ENCODE data around the gene MORC3. TPM values are rescaled to one million over a fixed set of nuclear protein-coding genes. Genes with fewer than 3 reads are reported as not detected.

MORC3 gene
- total and polyA plus RNA-seq, 10 donors, result 14.8 to 57.6 (median 51.0) TPM

GRCh38 chr21:36412916-36413315 is 92.9 kb downstream of the MORC3 start:
- Histone ChIP-seq H3K27ac (no peak overlapping the region), H3K27me3 (replicated peaks in 1 of 7) (no peaks in the 10 kb centered on the region), H3K36me3 (peaks cover 0 to 75% (median 16%) of the 10 kb centered on the region in 6 donors), H3K4me3 (no peak overlapping the region), H3K4me1 (no peaks in the 10 kb centered on the region), H3K9me3 (no peaks in the 10 kb centered on the region)
- TF ChIP-seq POLR2AphosphoS5 (IDR thresholded peaks at IDR 0.05), result no peak
- TF ChIP-seq POLR2A (IDR thresholded peaks at IDR 0.05), result no peak
- no peak for TF ChIP-seq CTCF (IDR thresholded peaks at IDR 0.05 in 8 of 11, conservative IDR thresholded peaks at IDR 0.05 in 3 of 11)
- DNase-seq, result no peak
- 94 to 97% (median 97%) methylated on average over 10 to 11 of the region's 11 CpGs for WGBS, 5 donors
- intact Hi-C loops (cut with DNase I; ENCODE audit: low total_unique reads), result no loop called here

- H3K27ac ChIP-seq, result no peak overlapping the region
- no peak overlapping the region for H3K4me3 ChIP-seq
- no peak for DNase-seq
- H3K27me3 ChIP-seq (replicated peaks in 1 of 7), result no peaks in the 10 kb centered on the region
- H3K4me1 ChIP-seq, result peaks cover 0 to 8% (median 3%) of the 10 kb centered on the region in 6 donors
- no peak for TF ChIP-seq POLR2A (IDR thresholded peaks at IDR 0.05)
- no peak for TF ChIP-seq POLR2AphosphoS5 (IDR thresholded peaks at IDR 0.05)
- TF ChIP-seq CTCF (IDR thresholded peaks at IDR 0.05 in 8 of 11, conservative IDR thresholded peaks at IDR 0.05 in 3 of 11), result no peak
- peaks cover 0 to 74% (median 16%) of the 10 kb centered on the region in 6 donors for H3K36me3 ChIP-seq
- intact Hi-C loops (cut with DNase I; ENCODE audit: low total_unique reads), result no loop called here
- H3K9me3 ChIP-seq, result no peaks in the 10 kb centered on the region
- WGBS, 5 donors, result 95 to 99% (median 97%) methylated on average over 6 of the region's 6 CpGs
Observed at GRCh38 chr21:36415375-36415774, 95.4 kb downstream of the MORC3 start.

- no peak for DNase-seq
- Histone ChIP-seq H3K9me3 (no peaks in the 10 kb centered on the region), H3K36me3 (peaks cover 0 to 39% (median 6%) of the 10 kb centered on the region in 6 donors), H3K4me3 (no peak overlapping the region), H3K4me1 (peaks cover 0 to 9% (median 3%) of the 10 kb centered on the region in 6 donors), H3K27me3 (replicated peaks in 1 of 7) (no peaks in the 10 kb centered on the region), H3K27ac (no peak overlapping the region)
- TF ChIP-seq POLR2AphosphoS5 (IDR thresholded peaks at IDR 0.05) (no peak), POLR2A (IDR thresholded peaks at IDR 0.05) (no peak), CTCF (IDR thresholded peaks at IDR 0.05 in 8 of 11, conservative IDR thresholded peaks at IDR 0.05 in 3 of 11) (no peak)
- WGBS, 5 donors, result 86 to 95% (median 91%) methylated on average over 14 of the region's 14 CpGs
- intact Hi-C loops (cut with DNase I; ENCODE audit: low total_unique reads), result no loop called here
Observed at GRCh38 chr21:36419241-36419640, 99.2 kb downstream of the MORC3 start.

- TF ChIP-seq CTCF (IDR thresholded peaks at IDR 0.05 in 8 of 11, conservative IDR thresholded peaks at IDR 0.05 in 3 of 11) (peak in 10 of 11 experiments; percentile 28 to 81 (median 66)), POLR2AphosphoS5 (IDR thresholded peaks at IDR 0.05) (peak in 2 of 3 donors; percentile 56 to 70), POLR2A (IDR thresholded peaks at IDR 0.05) (no peak)
- Histone ChIP-seq H3K4me1 (peaks cover 0 to 9% (median 3%) of the 10 kb centered on the region in 6 donors), H3K27ac (no peak overlapping the region), H3K27me3 (replicated peaks in 1 of 7) (no peaks in the 10 kb centered on the region), H3K4me3 (no peak overlapping the region), H3K36me3 (peaks cover 0 to 33% (median 6%) of the 10 kb centered on the region in 6 donors), H3K9me3 (no peaks in the 10 kb centered on the region)
- WGBS, 5 donors, result 16 to 37% (median 19%) methylated on average over 8 of the region's 8 CpGs
- intact Hi-C loops (cut with DNase I; ENCODE audit: low total_unique reads), result no loop called here
- peak; percentile 84 for DNase-seq
Observed at GRCh38 chr21:36419996-36420395, 100.0 kb downstream of the MORC3 start.
